ENCODE results near the gene CELF2. TPM values are rescaled to one million over a fixed set of nuclear protein-coding genes. Genes with fewer than 3 reads are reported as not detected.

The CELF2 gene
- total RNA-seq, 4 donors from 2014 or later = 8.7 to 28.6 (median 22.9) TPM

- Histone ChIP-seq H3K4me3 (no peak overlapping the region), H3K36me3 (peaks cover 59% of the 10 kb centered on the region), H3K27me3 (no peaks in the 10 kb centered on the region), H3K4me1 (no peaks in the 10 kb centered on the region), H3K27ac (no peak overlapping the region), H3K9me3 (no peaks in the 10 kb centered on the region)
- 84% methylated on average over 7 of the region's 7 CpGs for WGBS
- DNase-seq (ENCODE audit: low spot score in 2 of 2) = no peak
- no peak for TF ChIP-seq CTCF (IDR thresholded peaks at IDR 0.05)
- TF ChIP-seq POLR2A (IDR thresholded peaks at IDR 0.05) = no peak
- no peak for TF ChIP-seq POLR2AphosphoS5 (IDR thresholded peaks at IDR 0.05)
- no peak for TF ChIP-seq EP300 (IDR thresholded peaks at IDR 0.05)
Observed at GRCh38 chr10:11317936-11318670, 300.4 kb downstream of the CELF2 start.

- no peaks in the 10 kb centered on the region for H3K27me3 ChIP-seq
- no peaks in the 10 kb centered on the region for H3K9me3 ChIP-seq
- H3K4me1 ChIP-seq = no peaks in the 10 kb centered on the region
- TF ChIP-seq CTCF (IDR thresholded peaks at IDR 0.05) = no peak
- no peak for TF ChIP-seq POLR2A (IDR thresholded peaks at IDR 0.05)
- TF ChIP-seq POLR2AphosphoS5 (IDR thresholded peaks at IDR 0.05) = no peak
- TF ChIP-seq EP300 (IDR thresholded peaks at IDR 0.05) = no peak
- no peak overlapping the region for H3K4me3 ChIP-seq
- no peak overlapping the region for H3K27ac ChIP-seq
- WGBS = 91% methylated on average over 23 of the region's 26 CpGs
- peaks cover 60% of the 10 kb centered on the region for H3K36me3 ChIP-seq
- no peak for DNase-seq (ENCODE audit: low spot score in 2 of 2)
Observed at GRCh38 chr10:11318826-11319598, 301.3 kb downstream of the CELF2 start.

- H3K9me3 ChIP-seq = no peaks in the 10 kb centered on the region
- no peak for TF ChIP-seq CTCF (IDR thresholded peaks at IDR 0.05)
- TF ChIP-seq POLR2A (IDR thresholded peaks at IDR 0.05) = no peak
- no peak for TF ChIP-seq EP300 (IDR thresholded peaks at IDR 0.05)
- TF ChIP-seq POLR2AphosphoS5 (IDR thresholded peaks at IDR 0.05) = no peak
- WGBS = 88% methylated on average over 11 of the region's 11 CpGs
- no peak for DNase-seq (ENCODE audit: low spot score in 2 of 2)
- H3K27ac ChIP-seq = no peak overlapping the region
- no peaks in the 10 kb centered on the region for H3K27me3 ChIP-seq
- no peaks in the 10 kb centered on the region for H3K4me1 ChIP-seq
- H3K36me3 ChIP-seq = peaks cover 54% of the 10 kb centered on the region
- no peak overlapping the region for H3K4me3 ChIP-seq
Observed at GRCh38 chr10:11319990-11320602, 302.4 kb downstream of the CELF2 start.

- H3K27me3 ChIP-seq = no peaks in the 10 kb centered on the region
- H3K27ac ChIP-seq = no peak overlapping the region
- peaks cover 47% of the 10 kb centered on the region for H3K36me3 ChIP-seq
- no peaks in the 10 kb centered on the region for H3K4me1 ChIP-seq
- WGBS = 89% methylated on average over 13 of the region's 17 CpGs
- no peak for DNase-seq (ENCODE audit: low spot score in 2 of 2)
- no peaks in the 10 kb centered on the region for H3K9me3 ChIP-seq
- H3K4me3 ChIP-seq = no peak overlapping the region
- TF ChIP-seq POLR2AphosphoS5 (IDR thresholded peaks at IDR 0.05) = no peak
- no peak for TF ChIP-seq EP300 (IDR thresholded peaks at IDR 0.05)
- TF ChIP-seq POLR2A (IDR thresholded peaks at IDR 0.05) = no peak
- no peak for TF ChIP-seq CTCF (IDR thresholded peaks at IDR 0.05)
Observed at GRCh38 chr10:11320809-11321520, 303.3 kb downstream of the CELF2 start.

Data from suprapubic skin (tissue), 4 donors.